GM12878 (cell line): ENCODE data around the gene CCDC32. TPM values are rescaled to one million over a fixed set of nuclear protein-coding genes. Genes with fewer than 3 reads are reported as not detected.

Experiments used
- CHD2 ChIP-seq: IDR thresholded peaks from 2 replicates; pipeline ENCODE4 v1.6.1; 2011; ENCODE audit warnings: low read depth, low read length, improper control_type of control experiment, borderline replicate concordance
- KDM1A ChIP-seq: fragments of 200-600 bp; sonication (generic); IDR thresholded peaks from 2 replicates; pipeline ENCODE4 v1.6.1; 2016; ENCODE audit warnings: borderline replicate concordance
- NBN ChIP-seq: fragments of 450-650 bp; IDR thresholded peaks from 2 replicates; pipeline ENCODE4 v1.6.1; 2016
- NFIC ChIP-seq: IDR thresholded peaks from 2 replicates; pipeline ENCODE4 v1.6.1; 2012; ENCODE audit warnings: low read depth, mild to moderate bottlenecking, inconsistent platforms, low read length, moderate library complexity
- NFYA ChIP-seq: IDR thresholded peaks from 2 replicates; pipeline ENCODE4 v1.6.1; 2011; ENCODE audit warnings: low read depth, mild to moderate bottlenecking, low read length, improper control_type of control experiment, borderline replicate concordance
- NFYB ChIP-seq: IDR thresholded peaks from 2 replicates; pipeline ENCODE4 v1.6.1; 2011; ENCODE audit warnings: low read depth, mild to moderate bottlenecking, low read length, improper control_type of control experiment, moderate library complexity; ENCODE audit not compliant: insufficient read depth
- WRNIP1 ChIP-seq: IDR thresholded peaks from 2 replicates; pipeline ENCODE4 v1.6.1; 2011; ENCODE audit warnings: low read depth, low read length, improper control_type of control experiment, borderline replicate concordance
- ZBED1 ChIP-seq: IDR thresholded peaks from 2 replicates; pipeline ENCODE4 v1.6.1; 2016; ENCODE audit warnings: borderline replicate concordance
- polyA plus RNA-seq, 11 experiments: library from polyadenylated mRNA; depleted of rRNA in 4 of 11; unstranded in 6 of 11; stranded (reverse) in 5 of 11; fragments of >200 nt; fragmentation: Nextera tagmentation in 4 of 11; fragmentation: Illumina TruSeq in 1 of 11; extraction: Ambion mirVana in 4 of 11; extraction: Trizol in 1 of 11; gene quantifications; 1 replicate in 1 of 11; 2 replicates in 10 of 11; pipeline versions ENCODE4 v1.2.1 to v1.2.3, GENCODE V29; 2011 to 2016; ENCODE audit warnings: inconsistent platforms in 2 of 11, missing spikeins in 2 of 11, low read depth in 1 of 11
- total RNA-seq, 4 experiments: library from RNA; depleted of rRNA in 3 of 4; stranded (reverse); fragments of >200 nt in 3 of 4; fragmentation: Illumina TruSeq in 1 of 4; extraction: Trizol in 1 of 4; gene quantifications; 2 replicates each; pipeline versions ENCODE4 v1.2.1 to v1.2.3, GENCODE V29; 2013 to 2021
- TF ChIP-seq, protein P1 (sequence below): fragments of 450-650 bp; formaldehyde crosslinking; IDR thresholded peaks from 2 replicates; pipeline ENCODE4 v1.5.0; 2022; ENCODE audit warnings: mild to moderate bottlenecking, missing genetic modification characterization
- TF ChIP-seq, protein P2 (sequence below): fragments of 450-650 bp; IDR thresholded peaks from 2 replicates; pipeline ENCODE4 v1.6.1; 2017; ENCODE audit warnings: mild to moderate bottlenecking, moderate library complexity

CCDC32 gene
- total and polyA plus RNA-seq, 10 of the 15 experiments (the other 5 are each of a cell fraction or from before 2014, with no cell fraction given) = 30.2 to 74.3 (median 46.5) TPM

DNA sequence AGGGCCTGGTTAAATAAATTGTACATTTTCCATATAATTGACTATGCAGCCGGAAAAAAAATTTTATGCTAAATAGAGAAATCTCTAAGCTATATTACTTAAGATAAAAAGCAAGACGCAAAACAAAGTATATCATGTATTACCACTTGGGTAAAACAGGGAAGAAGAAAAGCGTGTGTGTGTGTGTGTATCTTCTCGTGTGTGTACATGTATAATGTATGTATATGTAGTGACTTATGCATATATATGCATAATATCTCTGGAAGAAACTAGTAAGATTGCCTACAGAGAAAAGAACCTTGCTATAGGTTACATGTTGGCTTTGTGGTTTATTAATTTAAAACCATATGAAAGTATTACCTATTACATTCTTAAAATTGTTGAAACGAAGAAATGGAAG, 48.2 kb upstream of the CCDC32 start (continued):
- no peak for TF ChIP-seq CHD2
- no peak for TF ChIP-seq ZBED1
- TF ChIP-seq WRNIP1 = no peak
- TF ChIP-seq NBN = no peak
- no peak for TF ChIP-seq NFYA
- TF ChIP-seq, protein P1, sequence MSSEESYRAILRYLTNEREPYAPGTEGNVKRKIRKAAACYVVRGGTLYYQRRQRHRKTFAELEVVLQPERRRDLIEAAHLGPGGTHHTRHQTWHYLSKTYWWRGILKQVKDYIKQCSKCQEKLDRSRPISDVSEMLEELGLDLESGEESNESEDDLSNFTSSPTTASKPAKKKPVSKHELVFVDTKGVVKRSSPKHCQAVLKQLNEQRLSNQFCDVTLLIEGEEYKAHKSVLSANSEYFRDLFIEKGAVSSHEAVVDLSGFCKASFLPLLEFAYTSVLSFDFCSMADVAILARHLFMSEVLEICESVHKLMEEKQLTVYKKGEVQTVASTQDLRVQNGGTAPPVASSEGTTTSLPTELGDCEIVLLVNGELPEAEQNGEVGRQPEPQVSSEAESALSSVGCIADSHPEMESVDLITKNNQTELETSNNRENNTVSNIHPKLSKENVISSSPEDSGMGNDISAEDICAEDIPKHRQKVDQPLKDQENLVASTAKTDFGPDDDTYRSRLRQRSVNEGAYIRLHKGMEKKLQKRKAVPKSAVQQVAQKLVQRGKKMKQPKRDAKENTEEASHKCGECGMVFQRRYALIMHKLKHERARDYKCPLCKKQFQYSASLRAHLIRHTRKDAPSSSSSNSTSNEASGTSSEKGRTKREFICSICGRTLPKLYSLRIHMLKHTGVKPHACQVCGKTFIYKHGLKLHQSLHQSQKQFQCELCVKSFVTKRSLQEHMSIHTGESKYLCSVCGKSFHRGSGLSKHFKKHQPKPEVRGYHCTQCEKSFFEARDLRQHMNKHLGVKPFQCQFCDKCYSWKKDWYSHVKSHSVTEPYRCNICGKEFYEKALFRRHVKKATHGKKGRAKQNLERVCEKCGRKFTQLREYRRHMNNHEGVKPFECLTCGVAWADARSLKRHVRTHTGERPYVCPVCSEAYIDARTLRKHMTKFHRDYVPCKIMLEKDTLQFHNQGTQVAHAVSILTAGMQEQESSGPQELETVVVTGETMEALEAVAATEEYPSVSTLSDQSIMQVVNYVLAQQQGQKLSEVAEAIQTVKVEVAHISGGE (CRISPR knock-in tag) = no peak
- no peak for TF ChIP-seq NFIC
- TF ChIP-seq, protein P2, sequence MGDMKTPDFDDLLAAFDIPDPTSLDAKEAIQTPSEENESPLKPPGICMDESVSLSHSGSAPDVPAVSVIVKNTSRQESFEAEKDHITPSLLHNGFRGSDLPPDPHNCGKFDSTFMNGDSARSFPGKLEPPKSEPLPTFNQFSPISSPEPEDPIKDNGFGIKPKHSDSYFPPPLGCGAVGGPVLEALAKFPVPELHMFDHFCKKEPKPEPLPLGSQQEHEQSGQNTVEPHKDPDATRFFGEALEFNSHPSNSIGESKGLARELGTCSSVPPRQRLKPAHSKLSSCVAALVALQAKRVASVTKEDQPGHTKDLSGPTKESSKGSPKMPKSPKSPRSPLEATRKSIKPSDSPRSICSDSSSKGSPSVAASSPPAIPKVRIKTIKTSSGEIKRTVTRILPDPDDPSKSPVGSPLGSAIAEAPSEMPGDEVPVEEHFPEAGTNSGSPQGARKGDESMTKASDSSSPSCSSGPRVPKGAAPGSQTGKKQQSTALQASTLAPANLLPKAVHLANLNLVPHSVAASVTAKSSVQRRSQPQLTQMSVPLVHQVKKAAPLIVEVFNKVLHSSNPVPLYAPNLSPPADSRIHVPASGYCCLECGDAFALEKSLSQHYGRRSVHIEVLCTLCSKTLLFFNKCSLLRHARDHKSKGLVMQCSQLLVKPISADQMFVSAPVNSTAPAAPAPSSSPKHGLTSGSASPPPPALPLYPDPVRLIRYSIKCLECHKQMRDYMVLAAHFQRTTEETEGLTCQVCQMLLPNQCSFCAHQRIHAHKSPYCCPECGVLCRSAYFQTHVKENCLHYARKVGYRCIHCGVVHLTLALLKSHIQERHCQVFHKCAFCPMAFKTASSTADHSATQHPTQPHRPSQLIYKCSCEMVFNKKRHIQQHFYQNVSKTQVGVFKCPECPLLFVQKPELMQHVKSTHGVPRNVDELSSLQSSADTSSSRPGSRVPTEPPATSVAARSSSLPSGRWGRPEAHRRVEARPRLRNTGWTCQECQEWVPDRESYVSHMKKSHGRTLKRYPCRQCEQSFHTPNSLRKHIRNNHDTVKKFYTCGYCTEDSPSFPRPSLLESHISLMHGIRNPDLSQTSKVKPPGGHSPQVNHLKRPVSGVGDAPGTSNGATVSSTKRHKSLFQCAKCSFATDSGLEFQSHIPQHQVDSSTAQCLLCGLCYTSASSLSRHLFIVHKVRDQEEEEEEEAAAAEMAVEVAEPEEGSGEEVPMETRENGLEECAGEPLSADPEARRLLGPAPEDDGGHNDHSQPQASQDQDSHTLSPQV = no peak
- TF ChIP-seq NFYB = no peak
- no peak for TF ChIP-seq KDM1A
